T-helper 1 cell treated with Interleukin-12 subunit alpha and Interleukin-12 subunit beta and Interleukin-4 antibody, amounts not matched to agents 30 ng/mL and 1 ng/mL, for 36 hours (primary cell): ENCODE results near the gene HPSE2. TPM values are rescaled to one million over a fixed set of nuclear protein-coding genes. Genes with fewer than 3 reads are reported as not detected.
"Not testable (repeated sequence)": the region's sequence is repeated elsewhere in the genome, so short reads cannot be mapped to it uniquely, and the experiment has no call there.

ENCODE experiments used
- intact Hi-C: fragments of 100-400 bp; cut with micrococcal nuclease; formaldehyde crosslinking; loops from one replicate; pipeline ENCODE4 v1.15.1; 2024
- total RNA-seq: library from RNA; stranded (reverse); gene quantifications from 2 replicates; pipeline ENCODE4 v1.2.3, GENCODE V29; 2022

The HPSE2 gene
- total RNA-seq, 1 donor from 2014 or later, result not detected

DNA sequence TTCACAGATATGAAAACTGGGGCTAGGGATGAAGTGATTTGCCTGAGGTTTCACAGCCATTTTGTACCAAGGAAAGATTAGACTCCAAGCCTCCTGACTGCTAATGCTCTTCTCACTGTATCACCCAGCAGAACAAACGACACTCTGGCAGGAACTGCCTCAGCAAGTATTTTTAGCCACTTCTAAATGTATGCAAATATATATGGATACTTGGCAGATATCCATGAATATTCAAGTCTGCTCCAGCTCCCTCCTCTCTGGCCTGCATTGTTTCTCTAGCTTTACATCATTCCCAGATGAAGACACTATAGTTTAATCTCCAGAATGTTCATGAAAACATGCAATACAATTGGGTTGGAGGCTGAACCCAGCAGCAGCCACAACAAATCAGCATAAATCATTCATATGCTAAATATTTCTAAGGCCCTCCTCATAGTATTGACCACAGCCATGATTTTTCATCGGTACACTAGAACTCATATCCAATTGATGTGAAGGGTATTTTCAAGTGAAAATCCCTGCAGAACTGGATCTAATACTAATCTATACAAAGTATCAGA, 65.5 kb downstream of the HPSE2 start:
- intact Hi-C loops, result no loop called here

DNA sequence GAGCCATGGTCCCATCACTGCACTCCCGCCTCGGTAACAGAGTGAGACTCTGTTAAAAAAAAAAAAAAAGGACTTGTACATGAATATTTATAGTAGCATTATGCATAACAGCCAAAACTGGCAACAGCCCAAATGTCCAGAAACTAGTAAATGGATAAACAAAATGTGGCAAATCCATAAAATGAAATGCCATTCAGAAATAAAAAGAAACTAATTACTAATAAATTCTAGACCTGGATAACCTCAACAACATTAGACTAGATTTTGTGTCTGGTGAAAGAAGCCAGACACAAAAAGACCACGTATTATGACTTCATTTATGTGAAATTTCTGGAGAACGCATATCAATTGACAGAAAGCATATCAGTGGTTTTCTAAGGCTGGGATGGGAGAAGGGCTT, 74.5 kb downstream of the HPSE2 start:
- intact Hi-C loops, result no loop called here

DNA sequence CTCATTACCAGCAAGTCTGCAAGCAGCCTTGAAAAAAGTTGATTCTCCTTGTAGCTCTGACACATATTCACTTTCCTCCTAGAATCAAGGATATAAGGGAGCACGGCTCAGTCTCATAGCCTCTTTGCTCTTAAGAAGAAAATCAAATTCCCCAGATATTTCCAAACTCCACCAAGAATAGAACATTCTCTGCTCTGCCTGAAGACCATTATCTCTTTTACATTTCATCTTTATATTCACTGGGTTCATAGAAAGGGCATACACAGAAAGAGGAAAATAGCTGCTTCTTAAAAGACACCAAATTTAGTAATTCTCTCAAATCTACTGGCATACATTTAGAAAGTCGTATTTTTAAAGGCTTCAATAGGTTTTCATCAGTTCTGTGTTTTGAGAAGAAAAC, 92.0 kb downstream of the HPSE2 start:
- intact Hi-C loops, result no loop called here

DNA sequence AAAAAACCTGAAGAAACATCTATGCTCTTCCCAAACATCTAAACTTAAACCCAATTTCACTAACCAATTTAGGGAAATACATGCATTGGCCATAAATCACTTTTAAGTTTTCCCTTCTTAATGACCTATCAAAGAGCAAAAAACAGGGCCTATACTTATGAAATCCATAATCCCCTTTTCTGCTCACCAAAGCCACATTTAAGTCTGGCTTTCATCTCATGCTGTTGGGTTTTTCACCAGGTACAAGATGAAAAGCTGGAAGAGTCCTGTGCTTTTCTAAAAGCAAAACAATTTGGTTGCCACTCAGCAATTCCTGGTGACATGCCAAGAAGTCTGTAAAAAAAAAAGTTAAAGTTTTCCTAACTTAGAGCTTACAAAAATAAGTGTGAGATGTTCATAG, 92.6 kb downstream of the HPSE2 start:
- intact Hi-C loops, result no loop called here

DNA sequence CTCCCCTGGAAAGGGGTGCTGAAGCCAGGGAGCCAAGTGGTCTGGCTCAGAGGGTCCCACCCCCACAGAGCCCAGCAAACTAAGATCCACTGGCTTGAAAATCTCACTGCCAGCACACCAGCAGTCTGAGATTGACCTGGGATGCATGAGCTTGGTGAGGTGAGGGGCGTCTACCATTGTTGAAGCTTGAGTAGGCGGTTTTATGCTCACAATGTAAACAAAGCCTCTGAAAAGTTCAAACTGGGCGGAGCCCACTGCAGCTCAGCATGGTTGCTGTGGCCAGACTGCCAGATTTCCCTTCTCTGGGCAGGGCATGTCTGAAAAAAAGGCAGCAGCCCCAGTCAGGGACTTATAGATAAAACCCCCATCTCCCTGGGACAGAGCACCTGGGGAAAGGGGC, 102.8 kb downstream of the HPSE2 start:
- intact Hi-C loops, result not testable (repeated sequence)

DNA sequence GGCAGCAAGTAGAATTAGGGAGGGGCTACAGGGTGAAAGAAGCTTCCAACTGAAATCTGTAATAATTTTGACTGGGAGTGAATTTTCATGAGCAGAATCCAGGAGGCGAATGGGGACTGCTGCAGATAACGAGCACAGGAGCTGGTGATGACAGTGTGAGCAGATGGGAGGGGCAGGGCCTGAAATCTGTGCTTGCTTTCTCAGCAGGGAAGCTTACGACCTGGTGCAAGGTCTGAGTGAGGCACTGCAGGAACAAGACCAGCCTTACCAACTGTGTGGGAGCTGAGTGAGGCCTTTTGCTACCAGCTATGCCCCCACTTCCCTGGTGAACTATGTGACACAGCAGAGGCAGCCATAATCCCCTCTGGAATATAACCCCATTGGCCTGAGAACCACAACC, 109.8 kb downstream of the HPSE2 start:
- intact Hi-C loops, result no loop called here

DNA sequence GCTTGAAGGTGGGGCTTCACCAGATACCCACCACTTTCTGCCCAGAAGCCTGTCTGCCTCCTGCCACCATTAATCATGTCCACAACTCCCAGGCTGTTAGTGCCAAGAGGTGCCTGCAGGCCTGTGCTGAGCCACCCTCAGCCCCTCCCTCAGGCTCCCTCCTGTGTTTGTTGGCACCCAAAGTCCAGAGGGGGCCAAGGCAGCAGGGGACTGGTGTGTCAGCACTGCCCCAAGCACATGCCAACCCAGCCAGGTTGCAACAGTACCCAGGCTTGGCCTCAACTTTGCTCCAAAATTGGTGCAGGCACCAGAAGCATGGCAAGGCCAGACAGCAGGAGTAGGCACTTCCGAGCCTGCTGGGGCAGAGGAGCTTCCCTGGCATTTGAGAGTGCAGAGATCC, 111.3 kb downstream of the HPSE2 start:
- intact Hi-C loops, result no loop called here

DNA sequence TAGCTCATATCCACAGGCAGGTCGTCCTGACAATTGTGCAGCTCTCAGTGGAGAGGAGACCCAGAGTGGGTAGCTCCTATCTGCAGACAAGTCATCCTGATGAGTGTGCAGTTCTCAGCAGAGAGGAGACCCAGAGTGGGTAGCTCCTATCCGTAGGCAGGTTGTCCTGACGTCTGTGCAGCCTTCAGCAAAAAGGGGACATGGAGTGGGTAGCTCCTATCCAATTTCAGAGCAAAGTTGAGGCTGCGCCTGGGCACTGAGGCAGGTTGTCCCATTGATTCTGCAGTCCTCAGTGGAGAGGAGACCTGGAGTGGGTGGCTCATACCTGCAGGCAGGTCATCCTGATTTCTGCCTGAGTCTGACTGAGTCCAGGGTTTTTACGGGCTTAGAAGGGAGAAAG, 111.8 kb downstream of the HPSE2 start:
- intact Hi-C loops, result no loop called here

DNA sequence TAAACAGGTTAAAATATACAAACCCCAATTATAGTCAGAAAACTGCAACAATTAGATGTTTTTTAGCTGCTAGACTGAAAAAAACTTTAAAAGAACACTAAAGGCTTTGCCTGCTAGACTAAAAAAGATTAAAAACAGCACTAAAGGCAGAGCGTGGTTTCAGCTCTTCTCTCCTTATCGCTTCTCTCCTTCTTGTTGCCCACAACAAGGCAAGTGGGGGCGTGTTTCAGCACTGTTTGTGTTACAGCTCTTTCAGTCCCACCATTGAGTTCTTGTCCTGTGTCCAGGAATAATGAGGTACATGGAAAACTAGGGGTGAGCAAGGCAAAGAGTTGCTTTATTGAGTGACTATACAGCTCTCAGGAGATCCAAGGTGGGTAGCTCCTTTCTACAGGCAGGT, 112.3 kb downstream of the HPSE2 start:
- intact Hi-C loops, result no loop called here

DNA sequence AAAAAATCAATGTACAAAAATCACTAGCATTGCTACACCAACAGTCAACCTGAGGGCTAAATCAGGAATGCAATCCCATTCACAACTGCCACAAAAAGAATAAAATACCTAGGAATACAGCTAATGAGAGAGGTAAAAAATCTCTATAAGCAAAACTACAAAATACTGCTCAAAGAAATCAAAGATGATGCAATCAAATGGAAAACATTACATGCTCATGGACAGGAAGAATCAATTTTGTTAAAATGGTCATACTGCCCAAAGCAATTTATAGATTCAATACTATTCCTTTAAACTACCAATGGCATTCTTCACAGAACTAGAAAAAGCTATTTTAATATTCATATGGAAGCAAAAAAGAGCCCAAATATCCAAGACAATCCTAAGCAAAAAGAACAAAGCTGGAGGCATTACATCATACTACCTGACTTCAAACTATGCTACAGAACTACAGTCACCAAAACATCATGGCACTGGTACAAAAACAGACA, 116.3 kb downstream of the HPSE2 start:
- intact Hi-C loops, result no loop called here

DNA sequence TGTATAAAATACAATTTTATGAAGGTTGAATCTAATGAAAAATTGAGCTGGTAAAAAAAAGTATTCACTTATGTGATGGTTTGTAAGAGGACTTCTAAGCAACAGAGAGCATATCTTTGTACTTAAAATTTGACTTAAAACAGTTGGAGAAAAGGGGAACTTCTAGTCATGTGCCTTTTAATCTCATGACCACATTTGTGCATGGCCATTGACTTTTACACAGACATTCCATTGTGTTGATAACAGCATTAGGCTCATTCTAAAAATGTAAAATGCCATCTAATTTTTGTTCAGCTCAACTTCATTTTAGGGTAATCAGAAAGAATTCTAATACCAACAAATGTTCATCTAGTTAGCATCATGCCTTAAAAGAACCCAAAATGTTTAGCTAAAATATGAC, 119.9 kb downstream of the HPSE2 start:
- intact Hi-C loops, result no loop called here

DNA sequence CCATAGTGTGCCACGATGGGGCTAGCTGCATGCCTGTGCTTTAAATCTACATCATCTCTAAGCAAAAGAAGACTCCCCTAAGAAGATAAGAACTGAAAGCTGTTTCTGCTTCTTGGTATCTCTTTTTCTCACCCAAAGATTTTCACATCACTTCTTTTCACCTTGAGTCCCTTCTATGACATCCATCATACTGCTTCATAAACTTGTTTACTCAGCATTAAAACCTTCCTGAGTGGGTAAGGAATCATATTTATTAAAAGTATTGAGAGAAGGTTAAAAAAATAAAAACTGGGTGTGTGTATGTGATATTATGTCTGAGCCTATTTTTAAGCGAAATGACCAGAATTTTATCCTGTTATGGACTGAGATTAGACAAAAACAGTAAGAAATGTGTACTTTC, 150.3 kb downstream of the HPSE2 start:
- intact Hi-C loops, result no loop called here

DNA sequence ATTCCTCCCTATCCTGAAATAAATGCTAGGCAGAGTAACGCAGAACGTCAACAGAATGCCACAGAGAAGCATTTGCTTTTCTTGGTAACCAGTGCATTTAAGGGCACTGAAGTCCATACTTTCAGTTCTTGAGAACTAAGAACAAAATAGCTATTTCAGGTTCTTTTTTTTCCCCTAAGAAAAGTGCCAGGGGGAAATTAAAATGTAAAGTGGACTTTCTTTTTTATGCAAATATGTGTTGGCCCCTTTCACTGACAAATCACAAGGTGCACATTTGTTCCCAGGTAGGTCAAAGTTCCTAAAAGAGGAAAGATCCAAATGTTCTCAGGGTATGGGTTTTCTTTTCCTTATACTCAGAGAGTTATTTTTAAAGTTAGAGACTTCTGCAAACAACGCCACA, 151.5 kb downstream of the HPSE2 start:
- intact Hi-C loops, result no loop called here

DNA sequence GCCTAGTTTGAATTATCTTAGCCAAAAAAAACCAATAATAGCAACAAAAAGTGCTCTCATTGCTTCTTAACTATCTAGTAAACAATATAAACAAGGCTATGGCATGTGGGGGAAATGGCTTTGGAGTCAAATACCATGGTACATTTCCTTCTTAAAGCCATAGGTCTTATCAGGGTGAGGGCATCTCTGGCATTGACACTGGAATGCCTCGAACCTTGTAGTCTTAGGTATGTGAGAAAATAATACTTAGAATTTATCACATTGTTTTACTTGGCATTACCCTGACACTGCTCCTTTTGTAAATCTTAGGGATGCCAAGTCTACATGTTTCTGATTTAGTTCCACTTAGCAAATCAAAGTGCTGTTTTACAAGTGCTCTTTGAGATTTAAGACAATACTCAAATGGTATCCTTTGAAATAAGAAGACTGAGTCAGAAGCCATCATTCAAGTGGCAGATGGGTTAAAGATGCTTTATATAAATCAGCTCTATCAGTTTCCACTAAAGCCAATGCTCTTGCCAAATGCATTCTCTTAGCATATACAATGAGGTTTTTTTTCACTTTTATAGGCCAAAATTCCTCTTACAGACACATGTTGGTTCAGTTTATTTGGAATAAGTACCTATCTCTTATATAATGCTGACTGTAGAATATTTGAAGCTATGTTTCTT, 155.2 kb downstream of the HPSE2 start:
- intact Hi-C loops, result no loop called here

DNA sequence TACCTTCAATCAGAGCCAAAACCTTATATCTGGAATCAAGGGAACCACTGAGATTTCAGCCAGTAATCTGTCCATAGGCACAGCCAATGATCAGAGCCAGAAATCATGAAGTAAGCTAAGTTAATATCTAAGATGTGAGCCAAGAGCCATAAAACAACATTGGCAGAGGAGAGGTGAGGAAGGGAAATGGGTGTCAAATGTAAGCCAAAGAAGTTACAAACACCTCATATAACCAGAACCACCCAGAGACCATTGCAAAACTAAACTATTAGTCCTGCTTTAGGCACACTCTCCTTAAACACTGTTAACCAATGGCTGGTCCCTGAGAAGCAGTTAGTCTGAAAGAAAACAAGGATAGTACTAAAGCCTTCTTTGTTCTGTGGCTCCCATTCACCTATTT, 173.1 kb downstream of the HPSE2 start:
- intact Hi-C loops, result no loop called here

DNA sequence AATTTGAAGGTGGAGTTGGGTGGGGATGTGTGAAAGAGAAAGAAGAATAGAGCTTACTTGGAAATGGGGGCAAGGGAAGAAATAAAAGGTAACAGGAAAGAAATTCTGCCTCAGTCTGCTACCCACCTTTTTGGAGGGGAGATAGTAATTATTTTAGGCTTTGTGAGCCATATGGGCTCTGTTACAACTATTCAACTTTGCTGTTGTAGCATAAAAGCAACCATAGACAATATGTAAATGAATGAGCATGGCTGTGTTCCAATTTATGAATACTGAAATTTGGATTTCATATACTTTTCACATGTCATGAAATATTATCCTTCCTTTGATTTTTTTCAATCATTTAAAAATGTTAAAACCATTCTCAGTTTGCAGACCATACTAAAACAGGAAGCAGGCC, 176.9 kb downstream of the HPSE2 start:
- intact Hi-C loops, result no loop called here

DNA sequence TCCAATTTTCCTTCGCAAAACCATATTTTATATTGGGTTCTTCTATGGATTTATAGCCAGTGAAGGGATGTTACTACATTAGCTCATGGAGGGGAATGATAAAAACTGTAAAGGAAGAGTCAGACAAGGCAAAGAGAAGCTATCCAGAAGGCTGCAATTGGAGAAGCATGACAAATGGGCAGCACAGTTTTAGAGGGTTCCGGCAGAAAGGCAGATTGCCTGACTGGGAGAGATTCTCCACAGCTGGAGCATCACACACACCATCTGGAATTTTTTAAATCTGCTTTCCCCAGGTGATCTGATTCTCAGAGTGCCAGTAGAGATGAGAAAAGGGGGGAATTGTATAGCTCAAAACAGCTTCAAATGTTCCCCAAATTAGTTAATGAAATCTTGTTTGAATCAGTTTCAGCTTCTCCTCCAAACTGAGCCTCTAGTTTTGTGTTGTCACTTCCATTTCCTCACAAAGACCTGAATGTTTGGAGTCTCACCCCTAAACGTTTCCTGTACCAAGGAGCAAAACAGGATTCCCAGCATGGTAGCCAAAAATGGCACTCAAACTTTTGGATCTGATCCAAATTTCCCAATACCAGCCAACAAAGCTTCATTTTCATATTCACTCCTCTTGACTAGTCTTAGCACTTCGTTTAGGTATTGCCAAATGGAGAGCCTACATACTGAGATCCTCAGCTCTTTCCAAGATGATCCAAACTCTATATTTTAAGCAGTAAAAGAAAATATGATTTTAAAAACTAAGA, 177.5 kb downstream of the HPSE2 start:
- intact Hi-C loops, result no loop called here

DNA sequence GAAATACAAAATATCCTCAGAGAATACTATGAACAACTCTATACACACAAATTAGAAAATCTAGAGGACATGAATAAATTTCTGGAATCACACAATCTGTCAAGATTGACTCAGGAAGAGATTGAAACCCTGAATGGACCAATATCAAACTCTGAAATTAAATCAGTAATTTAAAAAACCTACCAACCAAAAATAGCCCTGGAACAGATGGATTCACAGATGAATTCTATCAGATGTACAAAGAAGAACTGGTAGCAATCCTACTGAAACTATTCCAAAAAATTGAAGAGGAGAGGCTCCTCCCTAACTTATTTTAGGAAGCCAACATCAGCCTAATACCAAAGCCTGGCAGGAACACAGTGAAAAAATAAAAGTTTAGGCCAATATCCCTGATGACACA, 190.0 kb downstream of the HPSE2 start:
- intact Hi-C loops, result no loop called here

DNA sequence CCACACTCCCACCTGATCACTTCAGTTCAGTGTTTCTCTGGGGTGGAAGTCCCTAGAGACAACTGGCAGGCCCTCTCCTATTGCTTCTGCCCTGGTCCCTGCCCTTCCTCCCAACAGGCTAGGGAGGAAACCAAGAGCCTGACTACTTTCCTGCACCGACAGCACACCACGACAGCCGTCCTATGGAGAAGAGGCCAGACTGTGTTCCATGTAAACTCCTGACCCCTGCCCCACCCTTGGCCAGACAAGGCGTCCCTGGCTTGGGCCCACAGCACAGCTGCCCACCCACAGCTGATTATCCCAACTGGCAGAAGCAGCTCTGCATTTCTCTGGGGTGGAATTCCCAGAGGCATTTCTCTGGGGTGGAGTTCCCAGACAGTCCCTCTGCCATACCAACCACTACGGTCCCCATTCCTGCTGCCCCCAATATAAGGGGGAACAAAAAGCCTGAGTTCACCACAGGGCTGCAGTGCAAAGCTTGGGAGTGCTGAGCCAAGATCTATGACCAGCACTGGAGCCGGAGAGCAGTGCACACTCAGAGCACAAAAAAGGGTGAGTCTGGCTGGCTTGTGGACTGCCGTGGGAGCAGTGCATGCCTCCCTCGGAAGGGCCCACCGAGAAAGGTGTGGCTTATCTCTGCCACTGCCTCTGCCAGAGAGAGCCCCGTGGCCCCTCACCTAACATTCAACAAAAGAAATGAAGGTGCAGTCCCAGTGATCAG, 193.4 kb downstream of the HPSE2 start:
- intact Hi-C loops, result no loop called here

DNA sequence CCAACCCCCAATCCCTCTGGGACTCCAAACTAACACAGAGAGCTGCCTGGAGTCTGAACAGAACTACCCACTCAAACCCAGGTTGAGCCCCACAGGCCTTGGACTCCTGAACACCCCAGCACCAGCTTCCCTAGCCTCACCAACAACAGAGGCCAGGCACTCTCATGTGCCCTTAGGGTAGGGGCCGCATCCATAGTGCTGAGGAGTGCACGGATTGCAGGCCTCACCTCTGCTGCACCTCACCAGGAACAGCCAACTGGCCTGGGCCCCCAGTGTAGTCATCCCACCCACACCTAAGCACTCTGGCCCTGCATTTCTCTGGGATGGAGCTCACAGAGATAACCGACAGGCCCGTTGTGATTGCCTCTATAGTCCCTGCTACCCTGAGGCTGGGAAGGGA, 194.2 kb downstream of the HPSE2 start:
- intact Hi-C loops, result no loop called here

DNA sequence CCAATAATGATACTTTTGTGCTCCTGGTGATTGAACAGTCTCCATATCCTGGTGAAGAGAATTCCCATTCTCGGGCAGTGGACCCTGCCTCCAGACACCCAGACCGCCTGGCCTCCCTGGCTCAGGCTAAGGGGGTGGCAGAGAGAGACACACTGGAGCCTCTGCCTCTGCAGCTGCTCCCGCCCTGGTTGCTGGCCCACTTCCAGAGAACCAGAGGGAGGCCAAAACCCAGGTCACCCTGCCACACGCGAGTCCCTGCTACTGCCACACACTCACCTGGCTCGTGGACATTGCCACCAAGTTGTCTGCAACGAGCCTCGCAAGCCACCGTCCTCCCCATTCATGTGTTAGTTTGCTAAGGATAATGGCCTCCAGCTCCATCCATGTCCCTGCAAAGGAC, 221.8 kb downstream of the HPSE2 start:
- intact Hi-C loops, result no loop called here

DNA sequence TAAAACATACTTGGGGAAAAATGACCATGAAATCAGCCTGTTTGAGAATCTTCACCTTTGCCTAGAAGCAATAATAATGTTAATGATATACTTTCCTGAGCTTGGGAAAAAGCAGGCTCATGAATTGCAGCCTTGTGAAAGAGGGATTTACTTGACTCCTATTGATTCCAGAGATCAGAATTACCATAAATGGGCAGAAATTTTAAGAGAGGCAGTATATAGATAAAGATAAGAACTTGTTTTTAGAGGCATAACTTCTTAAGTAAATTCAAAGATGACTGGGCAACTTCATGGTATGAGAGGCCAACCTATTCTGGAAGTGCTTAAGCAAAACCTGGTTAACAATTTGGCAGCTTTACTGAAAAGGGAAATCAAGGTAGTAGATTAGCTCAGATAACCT, 225.4 kb downstream of the HPSE2 start:
- intact Hi-C loops, result no loop called here
